Measurements from ENCODE around the gene COL21A1. TPM values are rescaled to one million over a fixed set of nuclear protein-coding genes. Genes with fewer than 3 reads are reported as not detected.

COL21A1 gene
- total and polyA plus RNA-seq, 2 of the 4 experiments (the other 2 are of a cell fraction), result 0.05 TPM; not detected in 1

DNA sequence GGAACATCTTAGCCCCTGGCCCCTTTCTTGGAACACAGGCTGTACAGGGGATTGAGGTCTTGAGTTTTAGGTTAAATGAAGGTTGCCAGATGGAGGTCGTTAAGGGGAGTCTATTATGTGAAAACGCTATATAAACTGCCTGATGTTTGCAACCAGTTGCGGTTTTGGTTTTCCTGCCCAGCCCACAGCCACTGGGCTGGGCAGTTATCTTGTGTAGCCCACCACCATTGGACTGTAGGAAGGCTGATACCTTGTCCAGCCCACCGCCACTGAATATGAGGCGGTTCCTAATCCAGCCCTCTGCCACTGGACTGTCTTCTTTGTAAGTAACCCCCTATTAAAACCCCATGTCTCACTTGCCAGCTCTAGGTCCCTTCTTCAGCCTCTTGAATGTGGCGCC lies 42.3 kb upstream of the COL21A1 start:
- 92% methylated on average over 2 of the region's 6 CpGs; no CpG with 5 or more reads in 1 of the 2 experiments for WGBS, 2 experiments (ENCODE audit: extremely low coverage in 2 of 2, insufficient read length in 1 of 2)
- no TSS peak for BruUV-seq (replicated peaks)
- CTCF ChIA-PET, result no interaction called here

More for the DNA sequence above, 42.3 kb upstream of the COL21A1 start:
- no peaks in the 10 kb centered on the region for H3K9me3 ChIP-seq (ENCODE audit: control insufficient read depth, insufficient read depth, low read length)
- H2BK5ac ChIP-seq (ENCODE audit: low read depth, low read length, poor library complexity, severe bottlenecking), result no peak overlapping the region
- no peak overlapping the region for H2AK9ac ChIP-seq (replicated peaks; ENCODE audit: low read depth, low read length, poor library complexity)
- H3K18ac ChIP-seq (ENCODE audit: low read depth, low read length), result no peak overlapping the region
- no peak for DNase-seq
- H3K4ac ChIP-seq (ENCODE audit: low read depth, low read length), result no peak overlapping the region
- H3K4me2 ChIP-seq (ENCODE audit: low read depth, low read length), result no peak overlapping the region
- in situ Hi-C loops (cut with MboI; ENCODE audit: low sequenced_read_pairs) (loop anchor here (5.0 to 25.0 kb wide), 3 partner anchors 307 to 1002 kb away; no protein-coding TSS in a partner anchor), intact Hi-C loops (cut with micrococcal nuclease) (no loop called here), dilution Hi-C loops (cut with HindIII; ENCODE audit: low sequenced_read_pairs, unreplicated experiment) (no loop called here)
- no peak for ATAC-seq (ENCODE audit: low read depth)
- H3K27me3 ChIP-seq (ENCODE audit: control insufficient read depth, insufficient read depth, low read length), result no peaks in the 10 kb centered on the region; the same call in 1 of the 2 replicates
- no peak overlapping the region for H3K14ac ChIP-seq (replicated peaks; ENCODE audit: low read depth, low read length)
- H2AK5ac ChIP-seq (ENCODE audit: low read depth, low read length), result no peak overlapping the region
- no peak for TF ChIP-seq SMC3 (IDR thresholded peaks at IDR 0.05; ENCODE audit: low read depth, low read length)
- TF ChIP-seq NFE2L2 (IDR thresholded peaks at IDR 0.05; ENCODE audit: low read depth, low read length), result no peak
- no peak for TF ChIP-seq FOS (IDR thresholded peaks at IDR 0.05; ENCODE audit: low read depth, low read length)
- TF ChIP-seq CHD1 (IDR thresholded peaks at IDR 0.05; ENCODE audit: low read depth, low read length), result no peak
- TF ChIP-seq MXI1 (IDR thresholded peaks at IDR 0.05; ENCODE audit: borderline replicate concordance, low read depth, low read length), result no peak
- TF ChIP-seq BHLHE40 (IDR thresholded peaks at IDR 0.05; ENCODE audit: low read depth, low read length), result no peak
- TF ChIP-seq RAD21 (IDR thresholded peaks at IDR 0.05; ENCODE audit: low read length), result no peak
- TF ChIP-seq USF2 (IDR thresholded peaks at IDR 0.05; ENCODE audit: low read depth, low read length), result no peak
- H3K36me3 ChIP-seq (ENCODE audit: control insufficient read depth, insufficient read depth, low read length), result no peaks in the 10 kb centered on the region
- H4K20me1 ChIP-seq (ENCODE audit: insufficient read depth, low read length), result no peaks in the 10 kb centered on the region
- H3K4me3 ChIP-seq (ENCODE audit: insufficient read depth, low read depth, low read length), result no peak overlapping the region
- H2BK120ac ChIP-seq (ENCODE audit: low read depth, low read length), result no peak overlapping the region
- H4K8ac ChIP-seq (ENCODE audit: low read depth in 2 of 2, low read length in 2 of 2), result no peak overlapping the region
- H2BK20ac ChIP-seq (ENCODE audit: low read depth, low read length), result no peak overlapping the region
- POLR2A ChIA-PET (ENCODE audit: unreplicated experiment), result no interaction called here
- no peak overlapping the region for H4K5ac ChIP-seq (ENCODE audit: low read depth, low read length)
- no peaks in the 10 kb centered on the region for H3K4me1 ChIP-seq (ENCODE audit: control insufficient read depth, insufficient read depth, low read length)
- H3K27ac ChIP-seq (ENCODE audit: insufficient read depth, low read length), result no peak overlapping the region
- H3K9me1 ChIP-seq (ENCODE audit: insufficient read depth, low read length), result no peaks in the 10 kb centered on the region
- no peak overlapping the region for H3K23ac ChIP-seq (ENCODE audit: low read depth, low read length)
- H2BK15ac ChIP-seq (ENCODE audit: low read depth, low read length), result no peak overlapping the region
- H2AFZ ChIP-seq (replicated peaks; ENCODE audit: low read length, poor library complexity), result no peak overlapping the region
- no peaks in the 10 kb centered on the region for H3K79me1 ChIP-seq (ENCODE audit: low read depth in 1 of 2, low read length in 2 of 2)
- H4K91ac ChIP-seq (ENCODE audit: insufficient read depth, low read depth, low read length), result no peak overlapping the region
- no peak overlapping the region for H3K9ac ChIP-seq (ENCODE audit: low read depth, low read length)
- no peak overlapping the region for H3K56ac ChIP-seq (ENCODE audit: extremely low read depth, insufficient read depth, low read length)

Measured in IMR-90 (cell line).